Measurements from ENCODE around the gene KLHL33.

- TF ChIP-seq, protein P1, sequence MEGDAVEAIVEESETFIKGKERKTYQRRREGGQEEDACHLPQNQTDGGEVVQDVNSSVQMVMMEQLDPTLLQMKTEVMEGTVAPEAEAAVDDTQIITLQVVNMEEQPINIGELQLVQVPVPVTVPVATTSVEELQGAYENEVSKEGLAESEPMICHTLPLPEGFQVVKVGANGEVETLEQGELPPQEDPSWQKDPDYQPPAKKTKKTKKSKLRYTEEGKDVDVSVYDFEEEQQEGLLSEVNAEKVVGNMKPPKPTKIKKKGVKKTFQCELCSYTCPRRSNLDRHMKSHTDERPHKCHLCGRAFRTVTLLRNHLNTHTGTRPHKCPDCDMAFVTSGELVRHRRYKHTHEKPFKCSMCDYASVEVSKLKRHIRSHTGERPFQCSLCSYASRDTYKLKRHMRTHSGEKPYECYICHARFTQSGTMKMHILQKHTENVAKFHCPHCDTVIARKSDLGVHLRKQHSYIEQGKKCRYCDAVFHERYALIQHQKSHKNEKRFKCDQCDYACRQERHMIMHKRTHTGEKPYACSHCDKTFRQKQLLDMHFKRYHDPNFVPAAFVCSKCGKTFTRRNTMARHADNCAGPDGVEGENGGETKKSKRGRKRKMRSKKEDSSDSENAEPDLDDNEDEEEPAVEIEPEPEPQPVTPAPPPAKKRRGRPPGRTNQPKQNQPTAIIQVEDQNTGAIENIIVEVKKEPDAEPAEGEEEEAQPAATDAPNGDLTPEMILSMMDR (IDR thresholded peaks at IDR 0.05) = no peak
- no peak for TF ChIP-seq POLR2A (IDR thresholded peaks at IDR 0.05)
These were observed 22.2 kb upstream of the KLHL33 start for GRCh38 chr14:20458031-20458789.
